Middle frontal gyrus (tissue), 1 donor: ENCODE data around the gene FKBP6.
"Not testable (repeated sequence)": the region's sequence is repeated elsewhere in the genome, so short reads cannot be mapped to it uniquely, and the experiment has no call there.

Source experiments
- DNase-seq: peaks from one replicate; pipeline ENCODE4 v3.0.0-alpha.2; 2015; ENCODE audit warnings: low spot score; ENCODE audit errors: extremely low spot score

The FKBP6 gene

GRCh38 chr7:73324081-73324845, 3.7 kb upstream of the FKBP6 start:
- peak; percentile 21 for DNase-seq

- DNase-seq, result not testable (repeated sequence)
Observed at GRCh38 chr7:73325424-73325823, 2.5 kb upstream of the FKBP6 start.

DNA sequence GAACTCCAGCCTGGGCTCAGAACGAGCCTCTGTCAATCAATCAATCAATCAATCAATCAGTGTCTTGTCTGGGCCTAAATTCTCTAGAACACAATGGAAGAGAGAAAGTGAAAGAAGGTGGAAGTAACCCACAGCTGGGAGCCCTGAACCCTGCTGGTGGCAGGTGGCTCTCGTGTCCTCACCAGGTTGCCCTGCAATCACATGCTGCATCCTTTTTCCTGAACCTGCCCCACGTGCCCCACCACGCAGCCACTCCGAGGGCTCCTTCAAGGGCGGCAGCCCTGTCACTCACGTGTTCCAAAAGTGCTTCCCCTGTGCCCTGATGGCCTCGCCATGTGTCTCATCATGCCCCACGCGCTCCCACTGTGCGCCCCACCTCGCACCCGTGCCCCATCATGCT, 512 bp upstream of the FKBP6 start:
- not testable (repeated sequence) for DNase-seq

- DNase-seq, result no peak
Observed at GRCh38 chr7:73328696-73329095, 735 bp downstream of the FKBP6 start.

GRCh38 chr7:73329861-73330581, 2.1 kb downstream of the FKBP6 start:
- no peak for DNase-seq

DNA sequence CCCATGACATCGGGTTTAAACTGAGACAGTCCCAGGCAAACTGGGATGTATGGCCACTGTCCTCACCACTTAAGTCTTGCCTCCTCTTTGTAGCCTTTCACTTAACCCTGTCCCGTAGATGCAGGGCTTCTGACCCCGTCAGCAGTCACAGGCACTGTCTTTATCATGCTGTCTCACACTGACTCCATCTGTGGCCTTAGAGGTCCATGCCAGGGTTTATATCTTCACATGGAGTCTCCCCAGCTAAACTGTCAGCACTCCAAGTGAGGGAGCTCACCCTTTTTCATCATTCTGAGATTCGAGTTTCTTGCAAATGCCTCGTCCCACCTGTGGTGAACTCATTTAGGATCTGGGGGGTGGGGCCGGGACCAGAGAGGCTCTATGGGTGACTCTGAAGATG, 2.8 kb downstream of the FKBP6 start:
- DNase-seq, result no peak

GRCh38 chr7:73332447-73332846, 4.5 kb downstream of the FKBP6 start:
- DNase-seq, result no peak

- DNase-seq, result no peak
Observed at GRCh38 chr7:73338321-73338720, 10.4 kb downstream of the FKBP6 start.

- DNase-seq, result no peak
Observed at GRCh38 chr7:73340514-73340913, 12.6 kb downstream of the FKBP6 start.

GRCh38 chr7:73341877-73342276, 13.9 kb downstream of the FKBP6 start:
- DNase-seq, result no peak

DNA sequence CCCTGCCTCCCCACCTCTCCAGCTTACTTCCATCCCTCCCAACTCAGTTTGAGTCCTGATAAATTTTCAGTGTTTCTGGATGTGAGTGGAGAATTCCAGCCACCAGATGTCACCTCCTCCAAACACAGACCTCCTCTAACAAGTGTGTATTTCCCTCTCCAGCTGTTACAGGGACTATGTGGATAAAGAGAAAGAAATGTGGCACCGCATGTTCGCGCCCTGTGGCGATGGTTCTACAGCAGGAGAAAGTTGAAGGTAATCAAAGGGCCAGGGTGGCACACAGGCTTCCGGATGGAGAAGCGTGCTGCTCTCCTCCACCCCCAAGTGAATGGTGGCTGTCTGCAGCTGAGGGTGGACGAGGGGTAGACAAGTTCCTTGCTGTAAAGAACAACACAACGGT, 14.7 kb downstream of the FKBP6 start:
- no peak for DNase-seq

- no peak for DNase-seq
Observed at GRCh38 chr7:73343671-73344380, 15.9 kb downstream of the FKBP6 start.

DNA sequence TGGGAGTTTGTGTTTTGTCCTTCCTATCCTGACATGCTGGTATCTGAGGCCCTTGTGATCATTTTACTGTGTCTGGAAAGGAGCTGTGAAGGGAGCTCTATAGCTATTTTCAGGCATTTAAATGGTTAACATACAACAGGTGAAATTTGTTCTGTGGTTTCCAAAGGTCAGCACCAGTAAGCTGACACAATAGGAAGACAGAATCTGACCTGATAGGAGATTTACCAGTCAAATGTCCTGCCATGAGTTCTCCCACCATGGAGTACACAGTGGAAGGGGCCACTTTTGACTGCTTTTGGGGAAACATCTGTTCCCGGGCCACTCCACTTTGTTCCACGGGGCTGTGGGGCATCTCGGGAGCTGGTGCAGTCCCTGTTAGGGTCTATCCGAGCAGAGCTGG, 17.6 kb downstream of the FKBP6 start:
- DNase-seq, result no peak

- no peak for DNase-seq
Observed at GRCh38 chr7:73345951-73346350, 18.0 kb downstream of the FKBP6 start.

DNA sequence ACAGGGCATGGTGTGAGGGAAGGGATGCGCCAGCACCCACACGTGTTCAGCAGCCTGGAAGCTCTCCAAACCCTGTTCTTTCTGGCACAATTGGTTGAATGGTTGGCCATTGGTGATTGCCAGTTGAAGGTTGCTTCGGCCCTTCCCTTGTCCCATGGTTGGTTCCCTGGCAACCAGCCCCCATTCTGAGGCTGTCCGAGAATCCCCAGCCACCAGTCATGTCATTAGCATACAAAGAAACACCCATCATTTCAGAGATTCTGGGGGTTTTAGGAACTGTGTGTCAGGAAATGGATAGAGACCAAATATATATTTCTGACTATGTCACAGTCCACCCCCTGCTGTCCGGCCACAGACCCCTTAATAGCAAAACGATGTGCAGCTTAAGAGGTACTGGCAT, 21.8 kb downstream of the FKBP6 start:
- no peak for DNase-seq

DNA sequence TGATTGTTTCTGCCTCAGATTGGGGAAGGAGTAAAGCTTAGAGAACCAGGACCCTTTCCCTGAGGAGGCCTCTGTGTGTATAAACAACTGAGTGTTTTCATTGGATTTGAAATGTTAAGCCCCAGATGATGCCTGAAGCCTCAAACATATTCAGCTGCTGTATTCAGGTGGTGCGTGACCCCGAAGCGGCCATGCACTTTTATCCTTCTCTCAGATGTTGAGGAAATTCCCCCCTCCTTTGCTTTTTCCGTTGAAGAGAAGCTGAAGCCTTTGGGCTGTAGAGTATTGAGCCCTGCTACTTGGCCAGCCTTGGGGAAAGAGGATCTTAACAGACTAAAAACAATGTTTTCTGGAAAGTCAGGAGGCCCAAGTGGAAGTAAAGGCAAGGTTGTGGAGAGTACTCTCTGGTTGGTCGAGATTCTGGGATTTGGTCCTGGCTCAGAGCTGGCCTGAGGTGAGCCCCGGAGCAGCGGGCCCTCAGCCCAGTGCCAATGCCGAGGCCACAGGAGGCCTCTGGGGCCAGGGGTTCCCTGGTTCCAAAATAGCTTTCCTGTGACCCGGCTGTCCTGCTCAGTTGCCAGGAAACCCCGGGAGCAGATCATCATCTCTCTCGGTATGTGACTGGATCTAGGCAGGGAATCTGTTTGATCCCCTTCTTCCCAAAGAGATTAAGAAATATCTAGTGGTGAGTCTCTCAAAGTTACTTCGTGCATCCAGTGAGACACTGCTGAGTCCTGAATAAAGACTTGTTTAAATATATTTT, 22.5 kb downstream of the FKBP6 start:
- DNase-seq, result no peak

DNA sequence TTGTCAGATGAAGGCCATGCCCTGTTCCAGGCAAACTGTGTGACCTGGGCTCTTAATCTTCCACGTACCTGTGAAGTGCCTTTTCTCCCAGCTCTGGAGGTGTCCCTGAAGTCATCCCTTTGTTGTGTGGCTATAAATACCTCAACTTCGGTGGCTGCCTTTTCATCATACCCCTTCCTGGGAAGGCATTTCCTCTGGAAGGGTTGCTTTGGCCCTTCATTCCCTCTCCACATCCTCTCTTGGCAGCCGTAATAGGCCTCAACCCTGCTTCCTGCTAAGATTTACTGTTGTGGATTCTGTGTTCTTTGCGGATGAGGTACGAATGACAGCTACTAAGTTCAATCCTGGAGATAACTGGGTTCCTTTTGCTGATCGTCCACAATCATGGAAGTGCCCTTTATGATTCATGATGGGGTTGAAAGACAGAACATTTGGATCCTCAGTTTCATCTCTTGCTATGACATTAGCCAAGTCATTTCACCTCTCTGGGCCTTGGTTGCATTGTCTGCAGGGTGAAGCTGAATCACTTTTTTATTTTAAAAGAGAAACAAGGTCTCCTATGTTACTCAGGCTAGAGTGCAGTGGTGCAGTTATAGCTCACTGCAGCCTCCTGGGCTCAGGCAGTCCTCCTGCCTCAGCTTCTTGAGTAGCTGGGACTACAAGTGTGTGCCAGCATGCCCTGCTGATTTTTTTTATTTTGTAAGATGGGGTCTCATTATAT, 23.6 kb downstream of the FKBP6 start:
- no peak for DNase-seq

GRCh38 chr7:73352784-73353183, 24.8 kb downstream of the FKBP6 start:
- no peak for DNase-seq

- no peak for DNase-seq
Observed at GRCh38 chr7:73353243-73353642, 25.3 kb downstream of the FKBP6 start.

GRCh38 chr7:73354196-73354595, 26.2 kb downstream of the FKBP6 start:
- DNase-seq, result no peak

- no peak for DNase-seq
Observed at GRCh38 chr7:73354821-73355220, 26.9 kb downstream of the FKBP6 start.
